Measurements from ENCODE around the gene CCDC136.

The CCDC136 gene

GRCh38 chr7:128777156-128778123 lies 14.3 kb upstream of the CCDC136 start:
- no peak overlapping the region for H3K4me3 ChIP-seq (replicated peaks; ENCODE audit: insufficient read depth, low read length)

GRCh38 chr7:128778946-128779345 lies 12.8 kb upstream of the CCDC136 start:
- Histone ChIP-seq H3K27ac (replicated peaks) (no peak overlapping the region), H3K4me3 (replicated peaks; ENCODE audit: insufficient read depth, low read length) (no peak overlapping the region), H3K27me3 (ENCODE audit: insufficient read depth, poor library complexity, severe bottlenecking) (no peaks in the 10 kb centered on the region)
- peak; percentile 68 for TF ChIP-seq REST (IDR thresholded peaks at IDR 0.05; ENCODE audit: insufficient replicate concordance, low read depth)
- TF ChIP-seq CTCF (IDR thresholded peaks at IDR 0.05; ENCODE audit: insufficient read depth, low read length), result no peak
- DNase-seq (ENCODE audit: low read depth in 1 of 2, low spot score in 1 of 2), result no peak

More at GRCh38 chr7:128777156-128778123, 14.3 kb upstream of the CCDC136 start:
- TF ChIP-seq CTCF (IDR thresholded peaks at IDR 0.05; ENCODE audit: insufficient read depth, low read length) (no peak), POLR2AphosphoS5 (IDR thresholded peaks at IDR 0.05; ENCODE audit: low read depth) (no peak), GABPA (IDR thresholded peaks at IDR 0.05; ENCODE audit: low read depth) (no peak), SPI1 (IDR thresholded peaks at IDR 0.05; ENCODE audit: borderline replicate concordance, low read depth) (no peak), REST (IDR thresholded peaks at IDR 0.05; ENCODE audit: insufficient replicate concordance, low read depth) (no peak)
- H3K27ac ChIP-seq (replicated peaks), result no peak overlapping the region
- no peaks in the 10 kb centered on the region for H3K27me3 ChIP-seq (ENCODE audit: insufficient read depth, poor library complexity, severe bottlenecking)
- DNase-seq (ENCODE audit: low read depth in 1 of 2, low spot score in 1 of 2), result no peak

- Histone ChIP-seq H3K27me3 (ENCODE audit: insufficient read depth, poor library complexity, severe bottlenecking) (no peaks in the 10 kb centered on the region), H3K4me3 (replicated peaks; ENCODE audit: insufficient read depth, low read length) (no peak overlapping the region), H3K27ac (replicated peaks) (no peak overlapping the region)
- TF ChIP-seq SPI1 (IDR thresholded peaks at IDR 0.05; ENCODE audit: borderline replicate concordance, low read depth) (no peak), CTCF (IDR thresholded peaks at IDR 0.05; ENCODE audit: insufficient read depth, low read length) (no peak), GABPA (IDR thresholded peaks at IDR 0.05; ENCODE audit: low read depth) (no peak), POLR2AphosphoS5 (IDR thresholded peaks at IDR 0.05; ENCODE audit: low read depth) (no peak), REST (IDR thresholded peaks at IDR 0.05; ENCODE audit: insufficient replicate concordance, low read depth) (no peak)
- no peak for DNase-seq (ENCODE audit: low read depth in 1 of 2, low spot score in 1 of 2)
Observed at GRCh38 chr7:128781126-128781525, 10.6 kb upstream of the CCDC136 start.

Measured in HL-60 (cell line).